HEK293T (cell line): ENCODE measurements around the gene WDTC1.

Experiments used
- CTCF ChIA-PET: fragments of 350-600 bp; formaldehyde crosslinking; extraction: SDS; loops from one replicate; lab custom pipeline; 2021; ENCODE audit warnings: antibody characterized with exemption, inconsistent platforms; lab: Yijun Ruan, JAX
- POLR2A ChIA-PET: fragments of 350-600 bp; formaldehyde crosslinking; extraction: SDS; loops from one replicate; lab custom pipeline; 2020; ENCODE audit warnings: antibody characterized with exemption, inconsistent platforms; lab: Yijun Ruan, JAX
- DNase-seq: peaks from one replicate; pipeline ENCODE4 v3.0.0; 2012; ENCODE audit warnings: mixed read lengths; ENCODE audit errors: extremely low spot score
- ARNT ChIP-seq: fragments of 450-650 bp; IDR thresholded peaks from 2 replicates; pipeline ENCODE4 v1.6.1; 2017; ENCODE audit warnings: mild to moderate bottlenecking
- BHLHE40 ChIP-seq: fragments of 450-650 bp; IDR thresholded peaks from 2 replicates; pipeline ENCODE4 v1.6.1; 2016; ENCODE audit warnings: mild to moderate bottlenecking, moderate library complexity, borderline replicate concordance
- CTBP1 ChIP-seq: fragments of 450-650 bp; IDR thresholded peaks from 2 replicates; pipeline ENCODE4 v1.6.1; 2016; ENCODE audit warnings: borderline replicate concordance
- ELF4 ChIP-seq: fragments of 450-650 bp; IDR thresholded peaks from 2 replicates; pipeline ENCODE4 v1.6.1; 2017; ENCODE audit warnings: antibody characterized with exemption
- FOXA1 ChIP-seq: fragments of 450-650 bp; IDR thresholded peaks from 2 replicates; pipeline ENCODE4 v1.6.1; 2016; ENCODE audit warnings: mild to moderate bottlenecking
- FOXK2 ChIP-seq: fragments of 450-650 bp; IDR thresholded peaks from 2 replicates; pipeline ENCODE4 v1.6.1; 2016; ENCODE audit warnings: mild to moderate bottlenecking
- FOXM1 ChIP-seq: fragments of 450-650 bp; IDR thresholded peaks from 2 replicates; pipeline ENCODE4 v1.6.1; 2017; ENCODE audit warnings: mild to moderate bottlenecking, borderline replicate concordance
- HDGF ChIP-seq: fragments of 450-650 bp; IDR thresholded peaks from 2 replicates; pipeline ENCODE4 v1.6.1; 2017; ENCODE audit warnings: antibody characterized with exemption, borderline replicate concordance
- L3MBTL2 ChIP-seq: fragments of 450-650 bp; conservative IDR thresholded peaks from 2 replicates; pipeline ENCODE4 v1.6.1; 2016; ENCODE audit warnings: mild to moderate bottlenecking
- LEF1 ChIP-seq: fragments of 450-650 bp; IDR thresholded peaks from 2 replicates; pipeline ENCODE4 v1.6.1; 2017; ENCODE audit warnings: mild to moderate bottlenecking, borderline replicate concordance
- NFRKB ChIP-seq: fragments of 450-650 bp; IDR thresholded peaks from 2 replicates; pipeline ENCODE4 v1.6.1; 2016; ENCODE audit warnings: mild to moderate bottlenecking, moderate library complexity
- SP1 ChIP-seq: fragments of 450-650 bp; IDR thresholded peaks from 2 replicates; pipeline ENCODE4 v1.6.1; 2017
- SUZ12 ChIP-seq: fragments of 450-650 bp; IDR thresholded peaks from 2 replicates; pipeline ENCODE4 v1.6.1; 2016; ENCODE audit warnings: mild to moderate bottlenecking
- TARDBP ChIP-seq: fragments of 450-650 bp; IDR thresholded peaks from 2 replicates; pipeline ENCODE4 v1.6.1; 2016
- ZNF384 ChIP-seq: fragments of 450-650 bp; IDR thresholded peaks from 2 replicates; pipeline ENCODE4 v1.6.1; 2016
- TF ChIP-seq, protein P1 (sequence below): fragments of 450-650 bp; IDR thresholded peaks from 2 replicates; pipeline ENCODE4 v1.6.1; 2016

Gene WDTC1

DNA sequence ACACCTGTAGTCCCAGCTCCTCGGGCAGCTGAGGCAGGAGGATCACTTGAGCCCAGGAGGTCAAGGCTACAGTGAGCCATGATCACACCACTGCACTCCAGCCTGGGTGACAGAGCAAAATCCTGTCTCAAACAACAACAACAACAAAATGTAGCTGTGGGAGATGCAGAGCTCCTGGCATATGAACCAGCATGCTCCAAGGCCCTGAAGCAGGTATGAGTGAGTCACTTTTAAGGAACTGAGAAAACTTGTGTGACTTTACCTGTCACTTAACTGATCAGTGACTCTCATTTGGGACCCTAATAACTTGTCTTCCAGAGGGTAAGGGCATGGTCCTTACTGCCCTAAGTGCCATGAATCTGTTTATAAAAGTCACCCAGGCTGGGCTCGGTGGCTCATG, 68.2 kb downstream of the WDTC1 start:
- CTCF ChIA-PET: interaction anchor here (1.0 to 2.5 kb wide), 4 partner anchors 85 to 93 kb away, joined by 3 to 10 read pairs (median 7); no protein-coding TSS in a partner anchor
- no peak for TF ChIP-seq ARNT
- TF ChIP-seq, protein P1, sequence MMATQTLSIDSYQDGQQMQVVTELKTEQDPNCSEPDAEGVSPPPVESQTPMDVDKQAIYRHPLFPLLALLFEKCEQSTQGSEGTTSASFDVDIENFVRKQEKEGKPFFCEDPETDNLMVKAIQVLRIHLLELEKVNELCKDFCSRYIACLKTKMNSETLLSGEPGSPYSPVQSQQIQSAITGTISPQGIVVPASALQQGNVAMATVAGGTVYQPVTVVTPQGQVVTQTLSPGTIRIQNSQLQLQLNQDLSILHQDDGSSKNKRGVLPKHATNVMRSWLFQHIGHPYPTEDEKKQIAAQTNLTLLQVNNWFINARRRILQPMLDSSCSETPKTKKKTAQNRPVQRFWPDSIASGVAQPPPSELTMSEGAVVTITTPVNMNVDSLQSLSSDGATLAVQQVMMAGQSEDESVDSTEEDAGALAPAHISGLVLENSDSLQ: no peak
- no peak for TF ChIP-seq FOXM1
- no peak for TF ChIP-seq ELF4
- no peak for TF ChIP-seq TARDBP
- TF ChIP-seq SUZ12: no peak
- no peak for TF ChIP-seq BHLHE40
- no peak for TF ChIP-seq SP1
- no peak for TF ChIP-seq FOXA1
- TF ChIP-seq ZNF384: no peak
- no peak for TF ChIP-seq LEF1
- TF ChIP-seq L3MBTL2: no peak
- no peak for TF ChIP-seq NFRKB
- no peak for TF ChIP-seq HDGF
- POLR2A ChIA-PET: no interaction called here
- no peak for DNase-seq

DNA sequence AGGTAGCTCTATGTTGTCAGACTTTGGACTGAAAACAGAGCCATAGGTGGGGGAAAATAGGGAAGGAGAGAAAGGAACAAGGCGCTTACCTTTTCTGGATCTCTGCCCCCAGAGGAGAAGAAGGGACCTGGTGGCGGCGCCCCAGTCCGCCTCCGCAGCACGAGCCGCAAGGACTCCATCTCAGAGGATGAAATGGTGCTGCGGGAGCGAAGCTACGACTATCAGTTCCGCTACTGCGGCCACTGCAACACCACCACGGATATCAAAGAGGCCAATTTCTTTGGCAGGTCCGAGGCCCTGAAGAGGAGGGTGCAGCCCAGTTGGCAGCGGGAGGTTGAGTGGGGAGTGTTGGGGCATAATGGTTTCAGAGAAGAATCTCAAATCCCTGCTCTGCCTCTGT, 69.1 kb downstream of the WDTC1 start:
- TF ChIP-seq HDGF (no peak), FOXA1 (no peak), FOXM1 (no peak), SP1 (no peak)
- POLR2A ChIA-PET: no interaction called here
- no peak for DNase-seq
- CTCF ChIA-PET: no interaction called here

DNA sequence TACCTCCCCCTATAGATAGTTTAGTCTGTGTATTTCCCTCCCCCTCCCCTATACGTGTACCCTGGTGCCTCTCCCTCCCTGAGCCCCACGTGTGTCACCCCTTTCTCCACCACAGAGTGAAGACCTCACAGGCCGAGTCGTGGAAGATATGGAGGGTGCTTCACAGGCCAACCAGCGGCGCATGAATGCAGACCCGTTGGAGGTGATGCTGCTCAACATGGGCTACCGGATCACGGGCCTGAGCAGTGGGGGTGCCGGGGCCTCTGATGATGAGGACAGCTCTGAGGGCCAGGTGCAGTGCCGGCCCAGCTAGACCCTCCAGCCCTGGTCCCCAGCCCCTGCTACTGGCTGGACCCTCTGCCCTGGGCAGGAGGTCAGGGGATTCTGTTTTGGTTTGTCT, 71.6 kb downstream of the WDTC1 start:
- TF ChIP-seq SUZ12: no peak
- TF ChIP-seq HDGF: no peak
- TF ChIP-seq LEF1: no peak
- TF ChIP-seq ARNT: no peak
- no peak for TF ChIP-seq TARDBP
- TF ChIP-seq, protein P1: no peak
- no peak for TF ChIP-seq FOXM1
- no peak for TF ChIP-seq ELF4
- no peak for DNase-seq
- ChIA-PET POLR2A (no interaction called here), CTCF (interaction anchor here (1.1 to 1.3 kb wide), 2 partner anchors 26 to 89 kb away, joined by 3 read pairs; no protein-coding TSS in a partner anchor)

DNA sequence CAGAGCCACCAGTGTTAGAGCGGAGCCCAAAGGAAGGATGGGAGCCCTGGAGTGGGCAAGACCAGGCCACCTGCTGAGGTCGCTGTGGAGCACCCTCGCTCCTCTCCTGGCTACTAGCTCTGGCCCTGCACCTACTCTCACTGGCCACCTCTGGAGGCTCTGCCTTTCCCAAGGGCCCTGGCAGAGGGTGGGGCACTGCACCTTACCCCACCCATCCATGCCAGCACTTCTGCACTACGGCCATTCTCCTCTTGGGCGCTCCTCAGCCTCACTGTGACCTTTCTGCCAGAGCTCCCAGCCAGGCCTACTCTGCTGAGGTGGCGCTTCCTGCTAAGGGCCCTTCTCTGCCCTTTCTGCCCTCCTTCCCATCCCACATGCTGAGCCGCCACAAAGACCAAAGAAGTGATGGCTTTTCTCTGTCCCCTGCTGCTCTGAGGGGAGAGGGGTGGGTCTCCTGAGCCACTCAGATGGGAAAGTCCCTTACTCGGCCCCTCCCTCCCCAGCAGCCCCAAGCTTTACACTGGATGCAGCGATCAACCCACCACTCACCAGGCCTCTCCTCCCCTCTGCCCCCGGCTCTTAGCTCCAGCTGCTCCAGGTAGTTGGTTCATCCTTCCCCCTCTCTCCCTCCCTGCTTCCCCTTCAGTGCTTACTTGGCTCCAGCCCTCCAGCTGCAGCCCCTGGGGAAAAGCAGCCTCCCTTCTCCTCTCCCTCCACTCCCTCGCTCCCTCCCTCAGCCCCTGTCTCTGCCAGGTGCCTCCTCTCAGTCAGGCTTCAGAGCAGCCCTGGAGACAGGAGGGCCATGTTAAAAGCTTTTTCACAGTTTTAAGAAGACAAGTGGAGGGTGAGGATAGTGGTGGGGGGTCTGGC, 72.7 kb downstream of the WDTC1 start:
- ChIA-PET CTCF (interaction anchor here (1.1 to 1.6 kb wide), 4 partner anchors 10 to 88 kb away, joined by 3 to 8 read pairs (median 3); no protein-coding TSS in a partner anchor), POLR2A (no interaction called here)
- no peak for DNase-seq
- TF ChIP-seq ZNF384: no peak
- no peak for TF ChIP-seq L3MBTL2
- no peak for TF ChIP-seq LEF1

DNA sequence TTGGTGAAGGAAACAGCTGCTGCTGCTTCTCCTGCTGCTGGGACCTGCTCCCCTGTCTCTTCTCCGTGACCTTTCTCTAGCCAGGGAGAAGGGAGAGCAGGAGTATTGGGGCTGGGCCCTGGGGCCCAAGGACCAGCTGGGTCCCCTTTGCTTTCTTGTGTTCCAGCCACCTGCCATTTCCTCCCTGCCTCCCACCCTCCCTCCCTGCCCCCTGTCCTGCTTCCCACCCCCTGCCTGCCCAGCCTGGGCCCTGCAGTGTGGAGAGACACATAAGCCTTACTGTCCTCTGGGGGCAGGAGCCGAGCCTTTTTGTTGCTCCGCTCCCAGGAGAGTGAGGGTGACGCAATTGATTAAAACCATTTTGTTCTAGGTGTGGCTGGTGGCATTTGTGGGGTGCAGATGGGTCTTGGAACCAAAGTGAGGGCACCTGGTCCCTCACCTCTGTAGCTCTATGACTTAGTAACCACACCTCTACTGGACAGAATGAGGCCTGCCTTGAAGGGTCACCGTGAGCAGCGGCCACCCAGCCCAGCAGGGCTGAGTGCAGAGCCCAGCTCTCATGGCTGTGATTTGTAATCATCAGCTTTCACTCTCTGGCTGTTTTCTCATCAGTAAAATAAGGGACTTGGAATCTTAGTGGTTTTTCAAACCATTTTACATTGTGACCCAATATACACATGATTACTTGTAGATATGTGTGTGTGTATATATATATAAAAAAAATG, 73.6 kb downstream of the WDTC1 start:
- ChIA-PET CTCF (interaction anchor here (1.1 to 1.6 kb wide), 3 partner anchors 9 to 208 kb away, joined by 3 to 8 read pairs (median 4); no protein-coding TSS in a partner anchor), POLR2A (no interaction called here)
- TF ChIP-seq L3MBTL2 (no peak), NFRKB (no peak), ELF4 (no peak), CTBP1 (no peak), SP1 (no peak), FOXA1 (no peak), FOXK2 (no peak), LEF1 (no peak), TARDBP (no peak), HDGF (no peak), SUZ12 (no peak), BHLHE40 (no peak), FOXM1 (no peak)
- TF ChIP-seq, protein P1: no peak
- DNase-seq: no peak

DNA sequence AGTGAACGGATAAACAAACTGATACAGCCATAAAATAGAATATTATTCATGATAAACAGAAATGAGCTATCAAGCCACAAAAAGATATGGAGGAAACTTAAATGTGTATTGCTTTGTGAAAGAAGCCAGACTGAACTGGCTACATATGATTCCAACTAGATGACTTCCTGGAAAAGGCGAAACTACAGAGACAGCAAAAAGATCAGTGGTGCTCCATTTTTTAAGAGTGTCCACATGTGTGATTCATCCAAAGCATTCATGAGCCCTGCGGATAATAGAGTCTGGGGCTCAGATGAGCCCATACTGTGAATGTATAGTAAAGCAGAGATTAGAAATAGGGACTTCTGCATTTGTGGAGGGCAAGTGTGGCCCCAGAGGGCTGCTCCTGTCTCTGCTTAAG, 79.7 kb downstream of the WDTC1 start:
- no peak for DNase-seq

More for the DNA sequence above, 79.7 kb downstream of the WDTC1 start:
- ChIA-PET CTCF (interaction anchor here (0.6 to 0.8 kb wide), 5 partner anchors 14 to 268 kb away, joined by 3 to 4 read pairs (median 3); partner anchors contain the start of gene MAP3K6), POLR2A (no interaction called here)
- TF ChIP-seq, protein P1: no peak
- no peak for TF ChIP-seq CTBP1
- no peak for TF ChIP-seq SP1
- TF ChIP-seq TARDBP: no peak
- no peak for TF ChIP-seq ZNF384
- no peak for TF ChIP-seq HDGF
- TF ChIP-seq FOXK2: no peak
- TF ChIP-seq BHLHE40: no peak
- TF ChIP-seq ARNT: no peak
- no peak for TF ChIP-seq ELF4
